ENCODE results near the gene SMIM36. TPM values are rescaled to one million over a fixed set of nuclear protein-coding genes. Genes with fewer than 3 reads are reported as not detected.
A peak's percentile ranks its signal among the peaks of the same experiment; 100 is the strongest.

The SMIM36 gene
- total and polyA plus RNA-seq, 12 donors = not detected

DNA sequence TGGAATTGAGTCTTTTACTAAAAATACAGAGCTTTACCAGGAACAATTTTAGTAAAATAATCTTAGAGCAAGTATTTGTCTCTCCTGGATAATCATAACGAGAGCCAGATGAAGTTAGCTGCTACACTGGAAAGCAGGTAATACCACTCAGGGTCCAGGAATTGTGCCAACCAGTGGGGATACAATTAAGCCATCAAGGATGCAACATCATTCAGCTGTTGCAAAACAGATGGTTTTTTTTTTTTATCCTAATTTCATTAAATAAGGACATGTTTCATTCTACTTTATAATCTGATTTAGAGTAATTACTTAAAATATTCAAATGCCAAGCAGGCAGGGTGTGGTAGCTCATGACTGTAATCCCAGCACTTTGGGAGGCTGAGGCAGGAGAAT is 99.8 kb downstream of the SMIM36 start:
- no peak for TF ChIP-seq POLR2A (IDR thresholded peaks at IDR 0.05)
- TF ChIP-seq, protein P1, sequence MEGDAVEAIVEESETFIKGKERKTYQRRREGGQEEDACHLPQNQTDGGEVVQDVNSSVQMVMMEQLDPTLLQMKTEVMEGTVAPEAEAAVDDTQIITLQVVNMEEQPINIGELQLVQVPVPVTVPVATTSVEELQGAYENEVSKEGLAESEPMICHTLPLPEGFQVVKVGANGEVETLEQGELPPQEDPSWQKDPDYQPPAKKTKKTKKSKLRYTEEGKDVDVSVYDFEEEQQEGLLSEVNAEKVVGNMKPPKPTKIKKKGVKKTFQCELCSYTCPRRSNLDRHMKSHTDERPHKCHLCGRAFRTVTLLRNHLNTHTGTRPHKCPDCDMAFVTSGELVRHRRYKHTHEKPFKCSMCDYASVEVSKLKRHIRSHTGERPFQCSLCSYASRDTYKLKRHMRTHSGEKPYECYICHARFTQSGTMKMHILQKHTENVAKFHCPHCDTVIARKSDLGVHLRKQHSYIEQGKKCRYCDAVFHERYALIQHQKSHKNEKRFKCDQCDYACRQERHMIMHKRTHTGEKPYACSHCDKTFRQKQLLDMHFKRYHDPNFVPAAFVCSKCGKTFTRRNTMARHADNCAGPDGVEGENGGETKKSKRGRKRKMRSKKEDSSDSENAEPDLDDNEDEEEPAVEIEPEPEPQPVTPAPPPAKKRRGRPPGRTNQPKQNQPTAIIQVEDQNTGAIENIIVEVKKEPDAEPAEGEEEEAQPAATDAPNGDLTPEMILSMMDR (IDR thresholded peaks at IDR 0.05) = no peak
- no peak overlapping the region for H3K4me3 ChIP-seq
- H3K27me3 ChIP-seq = no peaks in the 10 kb centered on the region
- peak overlapping the region in 2 of 5 donors; percentile 48 to 59 for H3K27ac ChIP-seq
- H3K36me3 ChIP-seq (replicated peaks in 1 of 2) = peaks cover 0 to 25% of the 10 kb centered on the region in 2 donors
- peak in 1 of 7 donors; percentile 71 for DNase-seq
- WGBS, 4 donors = 69 to 94% (median 83%) methylated on average over 1 of the region's 1 CpG
- intact Hi-C loops (cut with DNase I) = no loop called here
- no peaks in the 10 kb centered on the region for H3K9me3 ChIP-seq (replicated peaks in 1 of 3)
- H3K4me1 ChIP-seq (replicated peaks in 1 of 2) = peaks cover 10 to 23% of the 10 kb centered on the region in 2 donors

GRCh38 chr17:55410722-55411462 is 100.4 kb downstream of the SMIM36 start:
- 53 to 71% (median 58%) methylated on average over 5 of the region's 5 CpGs for WGBS, 4 donors
- no peak for TF ChIP-seq POLR2A (IDR thresholded peaks at IDR 0.05)
- TF ChIP-seq, protein P1 (IDR thresholded peaks at IDR 0.05) = no peak
- H3K27ac ChIP-seq = peak overlapping the region in 2 of 5 donors; percentile 48 to 59
- peaks cover 0 to 25% of the 10 kb centered on the region in 2 donors for H3K36me3 ChIP-seq (replicated peaks in 1 of 2)
- DNase-seq = peak; percentile 48 to 84 (median 73)
- intact Hi-C loops (cut with DNase I) = no loop called here
- H3K9me3 ChIP-seq (replicated peaks in 1 of 3) = no peaks in the 10 kb centered on the region
- H3K4me1 ChIP-seq (replicated peaks in 1 of 2) = peaks cover 10 to 23% of the 10 kb centered on the region in 2 donors
- no peak overlapping the region for H3K4me3 ChIP-seq
- H3K27me3 ChIP-seq = no peaks in the 10 kb centered on the region

DNA sequence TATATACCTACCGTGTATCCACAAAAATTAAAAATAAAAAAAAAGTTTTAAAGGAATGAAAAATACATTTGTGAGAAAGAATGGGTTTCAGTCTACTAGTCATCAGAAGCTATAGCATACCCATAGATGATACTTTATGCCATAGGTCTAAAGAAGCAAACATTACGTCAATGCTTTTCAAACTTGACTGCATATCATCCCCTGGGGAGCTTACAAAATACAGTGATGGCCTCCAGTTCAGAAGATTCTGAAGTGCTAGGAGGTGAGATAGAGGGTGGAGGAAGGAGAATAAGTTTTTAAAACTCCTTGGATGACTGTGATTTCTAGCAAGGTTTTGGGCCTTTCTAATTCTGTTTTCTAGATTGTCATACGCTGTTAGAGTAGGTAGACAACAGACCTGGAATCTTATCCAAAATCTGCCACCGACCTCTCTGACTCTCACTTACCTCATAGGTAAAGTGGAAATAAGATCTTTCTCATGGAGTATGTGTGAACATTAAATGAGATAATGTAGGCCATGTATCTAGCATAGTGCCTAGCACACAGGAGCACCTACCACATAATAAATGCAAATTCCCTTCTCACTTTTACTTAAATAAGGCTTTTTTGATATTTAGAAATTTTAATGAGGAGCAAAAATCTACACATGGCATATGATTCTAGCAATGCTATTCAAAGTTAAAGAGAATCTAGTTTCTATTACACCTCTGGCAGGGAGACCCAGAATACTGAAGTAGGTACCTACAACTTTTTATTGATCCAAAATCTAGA is 102.0 kb downstream of the SMIM36 start:
- peaks cover 10 to 23% of the 10 kb centered on the region in 2 donors for H3K4me1 ChIP-seq (replicated peaks in 1 of 2)
- H3K27me3 ChIP-seq = no peaks in the 10 kb centered on the region
- DNase-seq = no peak
- H3K9me3 ChIP-seq (replicated peaks in 1 of 3) = no peaks in the 10 kb centered on the region
- TF ChIP-seq, protein P1 (IDR thresholded peaks at IDR 0.05) = no peak
- no peak for TF ChIP-seq POLR2A (IDR thresholded peaks at IDR 0.05)
- peaks cover 0 to 25% of the 10 kb centered on the region in 2 donors for H3K36me3 ChIP-seq (replicated peaks in 1 of 2)
- 92 to 98% (median 94%) methylated on average over 4 of the region's 4 CpGs for WGBS, 4 donors
- no peak overlapping the region for H3K4me3 ChIP-seq
- intact Hi-C loops (cut with DNase I) = no loop called here
- H3K27ac ChIP-seq = no peak overlapping the region
